GM12878 (cell line): ENCODE measurements around the gene TMPRSS6. TPM values are rescaled to one million over a fixed set of nuclear protein-coding genes. Genes with fewer than 3 reads are reported as not detected.

Experiments
- ATAC-seq: fragments of 200-7000 bp; cut with Tn5 transposase; 3 replicates; pipeline ENCODE4 v1.9.1; 2020; ENCODE audit warnings: mild to moderate bottlenecking, moderate library complexity
- BruUV-seq: library from RNA; stranded (reverse); fragments of 400-500 nt; replicated peaks from 2 replicates; lab custom pipeline; 2021; lab: Mats Ljungman, UMichigan
- CTCF ChIA-PET: fragments of 300-600 bp; sonication (Branson Sonifier 250); formaldehyde crosslinking; extraction: SDS; loops from one replicate; lab custom pipeline; 2021; ENCODE audit warnings: inconsistent platforms; lab: Yijun Ruan, JAX
- POLR2A ChIA-PET: fragments of 350-600 bp; formaldehyde crosslinking; extraction: SDS; loops from one replicate; lab custom pipeline; 2021; ENCODE audit warnings: inconsistent platforms; lab: Charles Lee
- RAD21 ChIA-PET: fragments of 300-600 bp; sonication (Branson Sonifier 250); formaldehyde crosslinking; loops from one replicate; lab custom pipeline; 2023; ENCODE audit warnings: antibody characterized with exemption; ENCODE audit not compliant: unreplicated experiment; lab: Charles Lee
- SMC1A ChIA-PET: fragments of 300-600 bp; sonication (Branson Sonifier 250); formaldehyde crosslinking; loops from one replicate; lab custom pipeline; 2023; ENCODE audit not compliant: unreplicated experiment, uncharacterized antibody; lab: Charles Lee
- DNase-seq: peaks from one replicate; pipeline ENCODE4 v3.0.0-alpha.2; 2011; ENCODE audit warnings: low read depth, low spot score
- FAIRE-seq: peaks from 3 replicates; lab custom pipeline; 2011; peaks lifted over from hg19 to GRCh38; lab: Jason Lieb, UNC
- H2AFZ ChIP-seq: 2 replicates; pipeline ENCODE4 v1.6.0; 2011; ENCODE audit warnings: low read depth, low read length, control low read depth; ENCODE audit not compliant: control insufficient read depth
- H3K27ac ChIP-seq: 2 replicates; pipeline ENCODE4 v1.5.1; 2011; ENCODE audit warnings: control low read depth; ENCODE audit not compliant: control insufficient read depth, insufficient read depth
- H3K27me3 ChIP-seq, 2 experiments: replicated peaks in 1 of 2; 2 replicates each; pipeline versions ENCODE4 v1.6.0 to v1.6.1; 2011; ENCODE audit warnings: low read length in 1 of 2; ENCODE audit not compliant: control insufficient read depth in 2 of 2, insufficient read depth in 2 of 2
- H3K36me3 ChIP-seq, 2 experiments: 2 replicates each; pipeline ENCODE4 v1.5.1; 2011; ENCODE audit warnings: low read length in 1 of 2; ENCODE audit not compliant: control insufficient read depth in 2 of 2, insufficient read depth in 2 of 2
- H3K4me1 ChIP-seq: 2 replicates; pipeline ENCODE4 v1.6.1; 2011; ENCODE audit warnings: mild to moderate bottlenecking, low read length, moderate library complexity, mixed read lengths; ENCODE audit not compliant: control insufficient read depth, insufficient read depth
- H3K4me2 ChIP-seq: 2 replicates; pipeline ENCODE4 v1.6.0; 2011; ENCODE audit warnings: control low read depth; ENCODE audit not compliant: control insufficient read depth, insufficient read depth
- H3K4me3 ChIP-seq: fragments of 200-600 bp; sonication (generic); 2 replicates; pipeline ENCODE4 v1.5.1; 2016
- H3K79me2 ChIP-seq: 2 replicates; pipeline ENCODE4 v1.6.0; 2011; ENCODE audit warnings: low read length; ENCODE audit not compliant: control insufficient read depth, insufficient read depth
- H3K9ac ChIP-seq: 2 replicates; pipeline ENCODE4 v1.8.0; 2011; ENCODE audit warnings: low read length, control low read depth, mixed read lengths; ENCODE audit not compliant: control insufficient read depth, insufficient read depth
- H3K9me3 ChIP-seq: replicated peaks from 3 replicates; pipeline ENCODE4 v1.5.1; 2011; ENCODE audit warnings: mild to moderate bottlenecking, low read length; ENCODE audit not compliant: control insufficient read depth, insufficient read depth
- H4K20me1 ChIP-seq: 2 replicates; pipeline ENCODE4 v1.6.0; 2011; ENCODE audit not compliant: control insufficient read depth, insufficient read depth
- BCL11A ChIP-seq: IDR thresholded peaks from 2 replicates; pipeline ENCODE4 v1.6.1; 2011; ENCODE audit warnings: low read depth, low read length
- KAT2A ChIP-seq: conservative IDR thresholded peaks from 2 replicates; pipeline ENCODE4 v1.6.1; 2011; ENCODE audit warnings: low read depth, low read length; ENCODE audit not compliant: control insufficient read depth
- LARP7 ChIP-seq: fragments of 450-650 bp; IDR thresholded peaks from 2 replicates; pipeline ENCODE4 v1.6.1; 2017; ENCODE audit warnings: mild to moderate bottlenecking
- NRF1 ChIP-seq: conservative IDR thresholded peaks from 2 replicates; pipeline ENCODE4 v1.6.1; 2011; ENCODE audit warnings: mild to moderate bottlenecking, low read depth, low read length, improper control_type of control experiment
- POLR2AphosphoS2 ChIP-seq: IDR thresholded peaks from 2 replicates; pipeline ENCODE4 v1.6.1; 2011; ENCODE audit warnings: low read depth, mild to moderate bottlenecking, low read length, improper control_type of control experiment, moderate library complexity
- RAD51 ChIP-seq: fragments of 450-650 bp; IDR thresholded peaks from 2 replicates; pipeline ENCODE4 v1.6.1; 2016; ENCODE audit warnings: moderate library complexity, mild to moderate bottlenecking, inconsistent platforms
- RBBP5 ChIP-seq: fragments of 200-600 bp; sonication (generic); conservative IDR thresholded peaks from 2 replicates; pipeline ENCODE4 v1.6.1; 2016
- RFX5 ChIP-seq: IDR thresholded peaks from 2 replicates; pipeline ENCODE4 v1.6.1; 2011; ENCODE audit warnings: low read depth, low read length, improper control_type of control experiment
- WGBS: methylation state at CpG from one replicate; pipeline ENCODE4 v1.1.6; 2016; ENCODE audit warnings: low lambda C conversion rate; ENCODE audit not compliant: insufficient replicate concordance, insufficient coverage; ENCODE audit errors: missing lambda C conversion rate; 5-methylcytosine and 5-hydroxymethylcytosine counted together
- in situ Hi-C: fragments of 300-500 bp; cut with MboI; formaldehyde crosslinking; loops from 9 replicates; pipeline ENCODE4 v1.14.3; 2018; ENCODE audit warnings: mixed read lengths
- intact Hi-C: fragments of 100-400 bp; cut with micrococcal nuclease; formaldehyde crosslinking; loops from one replicate; pipeline ENCODE4 v1.14.2; 2022; ENCODE audit not compliant: unreplicated experiment
- polyA plus RNA-seq, 11 experiments: library from polyadenylated mRNA; depleted of rRNA in 4 of 11; unstranded in 6 of 11; stranded (reverse) in 5 of 11; fragments of >200 nt; fragmentation: Nextera tagmentation in 4 of 11; fragmentation: Illumina TruSeq in 1 of 11; extraction: Ambion mirVana in 4 of 11; extraction: Trizol in 1 of 11; gene quantifications; 1 replicate in 1 of 11; 2 replicates in 10 of 11; pipeline versions ENCODE4 v1.2.1 to v1.2.3, GENCODE V29; 2011 to 2016; ENCODE audit warnings: inconsistent platforms in 2 of 11, missing spikeins in 2 of 11, low read depth in 1 of 11
- total RNA-seq, 4 experiments: library from RNA; depleted of rRNA in 3 of 4; stranded (reverse); fragments of >200 nt in 3 of 4; fragmentation: Illumina TruSeq in 1 of 4; extraction: Trizol in 1 of 4; gene quantifications; 2 replicates each; pipeline versions ENCODE4 v1.2.1 to v1.2.3, GENCODE V29; 2013 to 2021
- TF ChIP-seq, protein P1 (sequence below): IDR thresholded peaks from 2 replicates; pipeline ENCODE4 v1.6.1; 2012; ENCODE audit warnings: improper control_type of control experiment, low read depth, low read length; ENCODE audit not compliant: insufficient replicate concordance

TMPRSS6 gene
- total and polyA plus RNA-seq, 10 of the 15 experiments (the other 5 are each of a cell fraction or from before 2014, with no cell fraction given) = 0.06 to 0.69 (median 0.19) TPM; not detected in 6

DNA sequence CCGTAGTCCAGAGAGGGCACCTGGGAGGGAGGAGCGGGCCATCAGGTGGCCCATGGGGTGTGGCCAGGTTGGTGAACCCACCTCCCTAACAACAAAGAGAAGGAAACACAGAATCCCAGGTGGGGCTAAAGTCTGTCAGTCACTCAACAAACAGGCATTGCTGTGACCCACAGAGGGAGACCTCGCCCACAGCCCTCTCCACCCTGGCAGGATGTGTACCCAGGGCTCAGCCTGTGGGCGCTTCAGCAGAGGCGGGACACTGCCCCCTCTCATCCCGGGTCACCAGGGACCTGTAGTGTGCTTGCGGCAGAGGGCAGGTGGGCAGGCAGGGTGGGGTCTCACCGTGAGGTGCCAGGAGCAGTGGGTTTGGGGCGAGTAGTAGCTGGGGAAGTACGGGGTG is 25.1 kb downstream of the TMPRSS6 start:
- H3K9me3 ChIP-seq = no peaks in the 10 kb centered on the region
- H3K4me1 ChIP-seq = peaks cover 11% of the 10 kb centered on the region
- no peak overlapping the region for H3K27ac ChIP-seq
- ATAC-seq (no peak), FAIRE-seq (no peak), DNase-seq (no peak)
- no peak overlapping the region for H3K4me3 ChIP-seq
- CTCF ChIA-PET = no interaction called here
- H3K79me2 ChIP-seq = no peaks in the 10 kb centered on the region
- 39% methylated on average over 10 of the region's 10 CpGs for WGBS
- no TSS peak for BruUV-seq
- H4K20me1 ChIP-seq = no peaks in the 10 kb centered on the region
- H2AFZ ChIP-seq = no peak overlapping the region
- TF ChIP-seq KAT2A (no peak), BCL11A (no peak), RFX5 (no peak), RAD51 (no peak), NRF1 (no peak), LARP7 (no peak), RBBP5 (no peak), POLR2AphosphoS2 (no peak)
- TF ChIP-seq, protein P1, sequence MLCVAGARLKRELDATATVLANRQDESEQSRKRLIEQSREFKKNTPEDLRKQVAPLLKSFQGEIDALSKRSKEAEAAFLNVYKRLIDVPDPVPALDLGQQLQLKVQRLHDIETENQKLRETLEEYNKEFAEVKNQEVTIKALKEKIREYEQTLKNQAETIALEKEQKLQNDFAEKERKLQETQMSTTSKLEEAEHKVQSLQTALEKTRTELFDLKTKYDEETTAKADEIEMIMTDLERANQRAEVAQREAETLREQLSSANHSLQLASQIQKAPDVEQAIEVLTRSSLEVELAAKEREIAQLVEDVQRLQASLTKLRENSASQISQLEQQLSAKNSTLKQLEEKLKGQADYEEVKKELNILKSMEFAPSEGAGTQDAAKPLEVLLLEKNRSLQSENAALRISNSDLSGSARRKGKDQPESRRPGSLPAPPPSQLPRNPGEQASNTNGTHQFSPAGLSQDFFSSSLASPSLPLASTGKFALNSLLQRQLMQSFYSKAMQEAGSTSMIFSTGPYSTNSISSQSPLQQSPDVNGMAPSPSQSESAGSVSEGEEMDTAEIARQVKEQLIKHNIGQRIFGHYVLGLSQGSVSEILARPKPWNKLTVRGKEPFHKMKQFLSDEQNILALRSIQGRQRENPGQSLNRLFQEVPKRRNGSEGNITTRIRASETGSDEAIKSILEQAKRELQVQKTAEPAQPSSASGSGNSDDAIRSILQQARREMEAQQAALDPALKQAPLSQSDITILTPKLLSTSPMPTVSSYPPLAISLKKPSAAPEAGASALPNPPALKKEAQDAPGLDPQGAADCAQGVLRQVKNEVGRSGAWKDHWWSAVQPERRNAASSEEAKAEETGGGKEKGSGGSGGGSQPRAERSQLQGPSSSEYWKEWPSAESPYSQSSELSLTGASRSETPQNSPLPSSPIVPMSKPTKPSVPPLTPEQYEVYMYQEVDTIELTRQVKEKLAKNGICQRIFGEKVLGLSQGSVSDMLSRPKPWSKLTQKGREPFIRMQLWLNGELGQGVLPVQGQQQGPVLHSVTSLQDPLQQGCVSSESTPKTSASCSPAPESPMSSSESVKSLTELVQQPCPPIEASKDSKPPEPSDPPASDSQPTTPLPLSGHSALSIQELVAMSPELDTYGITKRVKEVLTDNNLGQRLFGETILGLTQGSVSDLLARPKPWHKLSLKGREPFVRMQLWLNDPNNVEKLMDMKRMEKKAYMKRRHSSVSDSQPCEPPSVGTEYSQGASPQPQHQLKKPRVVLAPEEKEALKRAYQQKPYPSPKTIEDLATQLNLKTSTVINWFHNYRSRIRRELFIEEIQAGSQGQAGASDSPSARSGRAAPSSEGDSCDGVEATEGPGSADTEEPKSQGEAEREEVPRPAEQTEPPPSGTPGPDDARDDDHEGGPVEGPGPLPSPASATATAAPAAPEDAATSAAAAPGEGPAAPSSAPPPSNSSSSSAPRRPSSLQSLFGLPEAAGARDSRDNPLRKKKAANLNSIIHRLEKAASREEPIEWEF = no peak
- no peaks in the 10 kb centered on the region for H3K27me3 ChIP-seq
- no peak overlapping the region for H3K9ac ChIP-seq
- RAD21 ChIA-PET = no interaction called here
- SMC1A ChIA-PET = no interaction called here
- intact Hi-C loops = no loop called here
- in situ Hi-C loops = loop anchor here (5.0 kb wide), 1 partner anchor 103 kb away; the partner anchor contains the start of gene C1QTNF6
- POLR2A ChIA-PET = no interaction called here
- H3K36me3 ChIP-seq = no peaks in the 10 kb centered on the region
- H3K4me2 ChIP-seq = no peak overlapping the region
